HG03064 (cell line): ENCODE measurements around the gene PALM.
"Not testable (repeated sequence)": the region's sequence is repeated elsewhere in the genome, so short reads cannot be mapped to it uniquely, and the experiment has no call there.

Experiments
- ATAC-seq: cut with Tn5 transposase; IDR thresholded peaks from one replicate; pipeline ENCODE4 v1.9.1; 2021; ENCODE audit warnings: low read depth; ENCODE audit not compliant: unreplicated experiment

Gene PALM, protein sequence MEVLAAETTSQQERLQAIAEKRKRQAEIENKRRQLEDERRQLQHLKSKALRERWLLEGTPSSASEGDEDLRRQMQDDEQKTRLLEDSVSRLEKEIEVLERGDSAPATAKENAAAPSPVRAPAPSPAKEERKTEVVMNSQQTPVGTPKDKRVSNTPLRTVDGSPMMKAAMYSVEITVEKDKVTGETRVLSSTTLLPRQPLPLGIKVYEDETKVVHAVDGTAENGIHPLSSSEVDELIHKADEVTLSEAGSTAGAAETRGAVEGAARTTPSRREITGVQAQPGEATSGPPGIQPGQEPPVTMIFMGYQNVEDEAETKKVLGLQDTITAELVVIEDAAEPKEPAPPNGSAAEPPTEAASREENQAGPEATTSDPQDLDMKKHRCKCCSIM

DNA sequence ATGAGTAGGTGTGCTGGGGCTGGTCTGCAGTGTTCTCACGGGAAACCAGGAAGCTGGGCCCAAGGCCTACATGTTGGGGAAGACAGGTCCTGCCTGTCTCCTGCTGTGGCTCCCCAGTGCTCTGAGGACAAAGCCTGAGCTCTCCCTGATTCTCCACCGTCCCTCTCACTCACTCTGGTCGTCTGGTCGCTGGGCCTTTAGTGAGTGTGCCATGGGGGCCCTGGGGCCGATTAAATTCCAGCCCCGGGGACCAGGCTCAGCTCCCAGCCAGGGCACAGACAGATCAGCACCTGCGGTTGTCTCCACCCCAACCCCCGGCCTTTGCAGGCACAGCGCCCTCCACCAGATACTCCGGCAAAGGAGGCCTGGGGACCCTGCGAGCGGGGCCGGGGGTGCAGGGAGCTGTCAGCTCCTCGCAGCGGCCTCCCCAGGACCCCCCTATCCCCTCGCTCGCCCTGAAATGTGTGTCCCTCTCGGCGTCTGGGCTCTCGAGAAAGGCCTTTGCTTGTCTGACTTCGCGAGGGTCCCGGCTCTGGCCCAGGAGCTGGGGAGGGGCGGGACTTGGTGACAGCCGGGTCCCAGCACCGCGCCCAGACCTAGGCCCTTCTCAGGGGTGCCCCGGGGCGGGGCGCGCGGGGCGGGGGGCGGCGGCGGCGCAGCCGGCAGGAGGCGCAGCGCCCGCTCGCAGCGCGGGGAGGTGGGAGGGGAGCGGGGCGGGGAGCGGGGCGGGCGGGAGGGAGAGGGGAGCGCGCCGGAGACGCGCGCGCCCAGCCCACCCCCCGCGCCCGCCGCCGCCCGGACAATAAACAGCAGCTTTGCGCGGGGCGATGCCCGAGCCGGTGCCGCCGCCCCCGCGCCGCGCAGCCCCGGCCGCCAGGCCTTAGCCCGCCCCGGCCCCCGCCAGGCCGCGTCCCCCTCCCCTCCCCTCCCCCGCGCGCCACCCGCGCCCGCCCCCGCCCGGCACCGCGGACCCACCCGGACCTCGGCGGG lies at the start of gene PALM:
Gene PALM, plus strand, starts transcription at position 782 of the 990 bp plus-strand sequence. CDS start 212 bp downstream, outside the sequence.
- ATAC-seq: no peak

DNA sequence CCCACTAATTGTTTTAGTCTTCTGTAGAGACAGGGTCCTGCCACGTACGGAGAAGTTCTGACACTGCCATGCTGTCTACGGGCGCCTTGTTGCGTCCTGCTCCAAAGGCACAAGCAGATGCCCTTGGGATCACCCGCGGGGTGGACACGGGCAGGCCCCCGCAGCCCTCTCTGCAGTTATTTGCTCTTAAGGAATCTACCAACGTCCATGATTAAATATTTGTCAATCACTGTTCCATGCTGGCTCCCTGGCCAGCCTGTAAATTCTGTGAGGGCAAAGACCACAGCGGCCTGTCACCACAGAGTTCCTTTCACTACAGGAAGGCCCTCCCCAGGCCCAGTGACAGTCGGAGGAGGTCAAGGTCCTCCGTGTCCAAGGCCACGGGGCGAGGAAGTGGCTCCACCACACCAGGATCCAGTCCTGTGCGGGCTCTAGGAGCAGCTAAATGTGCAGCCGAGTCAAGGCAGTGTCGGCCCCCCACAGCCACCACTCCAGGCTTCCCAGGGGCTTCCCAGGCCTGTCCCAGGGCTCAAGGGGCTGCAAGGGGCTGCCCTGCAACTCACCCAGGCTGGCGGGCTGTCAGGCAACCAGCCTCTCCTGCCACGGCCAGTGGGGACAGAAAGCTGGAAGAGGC lies 47.8 kb upstream of the PALM start:
- ATAC-seq: no peak

DNA sequence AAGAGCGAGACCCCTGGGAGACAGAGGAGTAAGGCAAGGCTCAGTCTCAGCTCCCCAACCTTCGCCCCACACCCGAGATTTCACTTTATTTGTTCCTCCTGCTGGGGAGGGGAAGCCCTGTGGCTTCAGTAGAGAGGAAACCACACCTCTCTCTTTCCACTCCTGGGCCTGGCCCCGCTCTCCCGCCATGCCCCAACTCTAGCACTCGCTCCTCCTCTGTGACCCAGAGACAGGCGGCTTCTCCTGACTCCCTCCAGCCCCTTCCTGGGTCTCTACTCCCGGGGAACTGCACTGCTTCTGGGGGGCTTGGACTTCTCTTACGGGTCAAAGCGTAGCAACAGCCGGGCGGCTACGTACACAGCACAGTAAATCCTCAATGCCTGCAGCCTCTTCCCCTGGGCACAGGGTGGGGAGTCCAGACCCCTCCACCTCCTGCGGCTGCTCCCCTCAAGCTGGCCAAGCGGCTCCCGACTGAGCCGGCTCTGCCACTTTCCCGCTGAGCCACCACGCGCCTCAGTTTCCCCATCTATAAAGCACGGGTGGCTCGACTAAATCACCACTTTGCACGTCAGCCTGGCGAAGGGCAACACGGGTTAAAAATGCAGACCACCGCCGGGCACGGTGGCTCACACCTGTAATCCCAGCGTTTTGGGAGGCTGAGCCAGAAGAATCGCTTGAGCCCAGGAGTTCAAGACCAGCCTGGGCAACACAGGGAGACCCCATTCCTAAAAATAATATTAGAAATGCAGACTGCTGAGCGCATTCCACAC lies 47.1 kb upstream of the PALM start:
- no peak for ATAC-seq

DNA sequence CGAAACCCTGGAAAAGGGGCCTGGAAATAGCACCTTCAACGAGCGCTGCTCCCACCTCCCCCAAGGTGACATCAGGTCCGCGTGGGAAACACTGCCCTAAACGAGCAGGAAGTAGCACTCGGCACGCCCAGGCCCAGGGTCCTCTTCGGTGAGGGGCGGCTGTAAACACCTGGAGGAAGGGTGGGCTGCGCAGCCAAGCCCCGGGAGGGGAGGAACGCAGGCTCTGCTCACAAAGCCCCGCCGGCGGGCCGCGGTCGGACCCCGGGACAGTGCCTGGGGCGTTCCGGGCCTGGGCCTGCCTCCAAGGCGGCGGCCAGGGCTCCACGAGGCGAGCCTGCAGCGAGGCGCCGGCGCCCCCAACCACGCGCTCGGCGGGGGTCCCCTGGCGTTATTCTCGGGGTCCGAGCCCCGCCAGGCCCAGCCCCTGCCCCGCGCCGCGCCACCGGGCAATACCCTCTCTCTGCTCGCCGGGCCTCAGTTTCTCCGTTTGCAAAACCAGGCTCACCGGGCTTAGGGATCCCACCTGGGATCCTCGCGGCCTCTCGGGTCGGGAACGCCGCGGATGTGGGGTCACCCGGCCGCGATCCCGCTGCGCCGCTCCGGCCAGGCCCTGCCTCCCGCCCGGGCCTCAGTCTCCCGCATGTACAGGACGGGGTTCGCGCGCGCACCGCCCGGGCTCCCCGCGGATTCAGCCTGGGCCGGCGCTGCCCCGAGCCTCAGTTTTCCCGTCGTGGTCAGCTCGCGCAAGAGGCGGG lies 46.4 kb upstream of the PALM start:
- ATAC-seq: no peak

DNA sequence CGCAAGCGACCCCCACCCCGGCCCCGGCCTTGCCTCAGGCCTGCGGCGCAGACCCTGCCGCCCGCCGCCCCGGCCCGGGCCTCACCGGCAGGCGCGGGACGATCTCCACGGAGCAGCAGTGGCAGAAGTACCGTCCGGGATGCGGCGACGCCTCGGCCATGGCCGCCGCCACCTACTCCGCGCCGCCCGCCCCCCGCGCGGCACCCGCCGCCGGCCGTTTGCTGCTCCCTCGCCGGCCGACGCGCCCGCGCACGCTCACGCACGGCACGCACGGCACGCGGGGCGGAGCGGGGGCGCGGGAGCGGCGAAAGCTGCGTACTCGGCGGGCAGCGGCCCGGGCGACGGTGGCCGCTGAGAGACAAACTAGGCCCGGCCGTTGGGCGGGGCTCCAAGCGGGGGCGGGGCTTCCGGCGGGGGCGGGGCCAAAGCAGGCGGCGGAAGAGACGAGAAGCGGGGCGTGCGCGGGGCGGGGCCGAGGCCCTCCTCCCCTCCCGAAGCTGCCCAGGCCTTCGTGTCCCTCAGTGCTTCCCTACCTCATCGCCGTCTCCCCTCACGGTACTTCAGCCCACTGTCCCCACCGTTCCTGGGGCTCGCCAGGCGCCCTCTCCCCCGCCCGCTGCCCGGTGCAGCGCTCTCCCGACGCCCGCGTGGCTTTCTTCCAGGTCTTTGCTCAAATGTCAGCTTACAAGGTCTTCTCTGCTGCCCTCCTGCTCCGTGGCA lies 45.6 kb upstream of the PALM start, which contains the start of gene RNF126:
Gene RNF126, minus strand, starts transcription at position 253 of the 720 bp plus-strand sequence. Its CDS starts 93 bp downstream, at position 160.
- no peak for ATAC-seq

DNA sequence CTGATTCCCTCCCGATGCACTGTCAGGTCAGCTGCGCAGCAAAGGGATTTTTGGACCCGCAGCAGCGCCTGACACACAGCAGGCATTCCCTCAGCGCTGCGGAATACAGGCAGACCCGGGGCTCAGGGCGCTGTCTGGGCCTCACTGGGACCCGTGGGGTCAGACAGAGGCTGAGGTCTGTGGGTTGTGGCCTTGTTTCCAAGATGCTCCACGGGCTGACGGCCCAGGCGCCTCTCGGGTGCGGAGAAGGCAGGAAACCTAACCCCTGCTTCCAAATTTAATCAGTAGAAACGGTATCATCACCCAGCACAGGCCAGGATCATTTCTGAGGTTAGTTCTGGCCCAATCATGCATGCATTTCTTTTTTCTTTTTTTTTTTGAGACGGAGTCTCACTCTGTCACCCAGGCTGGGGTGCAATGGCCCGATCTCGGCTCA lies 45.0 kb upstream of the PALM start:
- ATAC-seq: no peak

DNA sequence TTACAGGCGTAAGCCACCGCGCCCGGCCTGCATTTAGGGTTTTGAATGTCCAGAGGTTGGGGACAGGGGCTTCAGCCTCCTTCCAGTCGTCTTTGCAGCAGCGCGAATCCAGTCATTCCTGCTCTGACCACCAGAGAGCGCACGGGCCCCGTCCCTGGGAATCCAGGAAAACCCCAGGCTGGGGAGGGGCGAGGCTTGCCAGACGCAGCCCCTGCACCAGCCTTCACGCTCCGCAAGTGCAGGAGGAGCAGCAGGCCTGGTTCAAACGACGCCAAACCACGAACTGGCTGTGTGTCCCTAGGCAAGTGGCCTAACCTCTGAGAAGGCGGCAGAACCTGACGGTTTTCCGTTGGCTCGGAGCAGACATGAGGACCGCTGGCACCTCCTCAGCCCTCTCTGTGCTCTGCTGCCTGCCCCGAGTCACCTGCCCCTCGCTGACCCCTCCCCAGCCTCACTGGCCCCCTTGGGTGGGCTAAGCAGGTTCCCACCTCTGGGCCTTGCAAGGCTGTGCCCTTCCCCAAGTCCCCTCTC lies 43.8 kb upstream of the PALM start:
- ATAC-seq: no peak

DNA sequence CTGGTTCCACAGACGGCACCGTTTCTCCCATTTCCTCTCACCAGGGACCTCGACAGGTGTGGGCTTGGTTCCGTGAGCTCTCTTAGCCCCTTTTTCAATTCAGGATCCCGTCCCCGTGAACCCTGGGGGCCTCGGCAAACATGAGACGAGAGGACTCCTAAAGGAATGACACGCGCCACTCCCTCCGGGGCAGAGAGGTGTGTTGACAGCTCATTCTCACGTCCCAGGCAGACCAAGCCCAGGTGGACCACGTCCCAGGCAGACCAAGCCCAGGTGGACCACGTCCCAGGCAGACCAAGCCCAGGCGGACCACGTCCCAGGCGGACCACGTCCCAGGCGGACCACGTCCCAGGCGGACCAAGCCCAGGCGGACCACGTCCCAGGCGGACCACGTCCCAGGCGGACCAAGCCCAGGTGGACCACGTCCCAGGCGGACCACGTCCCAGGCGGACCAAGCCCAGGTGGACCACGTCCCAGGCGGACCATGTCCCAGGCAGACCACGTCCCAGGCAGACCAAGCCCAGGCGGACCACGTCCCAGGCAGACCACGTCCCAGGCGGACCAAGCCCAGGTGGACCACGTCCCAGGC lies 41.7 kb upstream of the PALM start:
- not testable (repeated sequence) for ATAC-seq

DNA sequence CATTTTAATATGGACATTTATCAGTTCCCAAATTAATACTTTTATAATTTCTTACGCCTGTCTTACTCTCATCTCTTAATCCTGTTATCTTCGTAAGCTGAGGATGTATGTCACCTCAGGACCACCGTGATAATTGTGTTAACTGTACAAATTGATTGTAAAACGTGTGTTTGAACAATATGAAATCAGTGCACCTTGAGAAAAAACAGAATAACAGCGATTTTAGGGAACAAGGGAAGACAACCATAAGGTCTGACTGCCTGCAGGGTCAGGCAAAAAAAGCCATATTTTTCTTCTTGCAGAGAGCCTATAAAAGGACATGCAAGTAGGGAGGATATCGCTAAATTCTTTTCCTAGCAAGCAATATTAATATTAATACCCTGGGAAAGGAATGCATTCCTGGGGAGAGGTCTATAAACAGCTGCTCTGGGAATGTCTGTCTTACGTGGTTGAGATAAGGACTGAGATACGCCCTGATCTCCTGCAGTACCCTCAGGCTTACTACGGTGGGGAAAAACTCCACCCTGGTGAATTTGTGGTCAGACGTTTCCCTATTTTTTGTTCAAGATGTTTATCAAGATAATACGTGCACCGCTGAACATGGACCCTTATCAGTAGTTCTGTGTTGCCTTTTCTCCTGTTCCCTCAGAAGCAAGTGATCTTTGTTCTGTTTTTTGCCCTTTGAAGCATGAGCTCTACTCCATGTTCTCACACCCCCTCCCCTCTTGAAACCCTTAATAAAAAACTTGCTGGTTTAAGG lies 39.9 kb upstream of the PALM start:
- ATAC-seq: not testable (repeated sequence)

DNA sequence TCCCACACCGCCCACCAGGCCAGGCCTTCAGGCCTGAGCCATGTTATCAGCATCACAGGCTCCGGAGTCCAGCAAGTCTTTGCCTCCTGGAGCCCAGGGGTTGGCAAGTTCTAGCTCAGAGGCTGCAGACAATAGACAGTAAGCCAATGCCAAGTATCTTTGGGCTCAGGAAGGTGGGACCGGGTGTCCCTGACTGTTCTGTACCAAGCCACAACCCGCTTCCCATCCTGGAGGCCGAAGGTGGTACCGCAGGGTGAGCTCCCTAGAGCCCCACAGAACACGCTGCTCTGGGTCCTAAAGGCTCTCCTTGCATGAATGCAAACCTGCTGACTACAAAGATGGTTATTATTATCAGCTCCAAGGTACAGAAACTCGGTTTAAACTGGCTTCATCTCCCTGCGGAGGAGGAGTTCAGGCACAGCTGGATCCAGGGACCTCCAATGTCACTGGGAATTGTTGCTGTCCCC lies 38.1 kb upstream of the PALM start:
- ATAC-seq: no peak

DNA sequence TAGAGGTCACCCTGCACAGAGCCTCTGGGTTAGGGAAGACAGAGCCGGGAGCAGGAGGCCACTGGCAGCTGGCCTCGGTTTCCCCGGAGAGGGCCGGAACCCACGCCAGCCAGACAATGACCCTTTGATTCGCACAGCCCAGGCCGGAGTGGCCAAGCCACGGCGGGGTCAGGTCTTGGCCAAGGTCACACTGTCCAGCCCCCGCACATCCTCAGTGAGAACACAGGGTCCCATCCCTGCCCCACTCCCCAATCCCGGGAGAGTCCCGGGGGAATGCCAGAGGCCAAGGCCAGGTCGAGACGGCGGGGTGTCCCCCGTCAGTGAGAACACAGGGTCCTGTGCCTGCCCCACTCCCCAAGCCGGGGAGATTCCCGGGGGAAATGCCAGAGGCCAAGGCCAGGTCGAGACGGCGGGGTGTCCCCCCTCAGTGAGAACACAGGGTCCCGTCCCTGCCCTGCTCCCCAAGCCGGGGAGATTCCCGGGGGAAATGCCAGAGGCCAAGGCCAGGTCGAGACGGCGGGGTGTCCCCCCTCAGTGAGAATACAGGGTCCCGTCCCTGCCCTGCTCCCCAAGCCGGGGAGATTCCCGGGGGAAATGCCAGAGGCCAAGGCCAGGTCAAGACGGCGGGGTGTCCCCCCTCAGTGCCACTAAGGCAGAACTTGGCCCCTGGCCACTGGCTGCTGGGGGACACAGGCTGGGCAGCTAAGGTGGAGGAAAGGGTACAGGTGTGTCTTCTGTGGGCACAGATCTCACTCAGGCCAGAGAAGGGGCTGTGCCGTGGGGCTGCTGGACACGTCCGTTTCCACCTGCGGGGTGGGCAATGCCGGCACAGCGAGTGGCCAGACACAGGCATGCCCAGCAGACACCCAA lies 34.2 kb upstream of the PALM start:
- no peak for ATAC-seq

DNA sequence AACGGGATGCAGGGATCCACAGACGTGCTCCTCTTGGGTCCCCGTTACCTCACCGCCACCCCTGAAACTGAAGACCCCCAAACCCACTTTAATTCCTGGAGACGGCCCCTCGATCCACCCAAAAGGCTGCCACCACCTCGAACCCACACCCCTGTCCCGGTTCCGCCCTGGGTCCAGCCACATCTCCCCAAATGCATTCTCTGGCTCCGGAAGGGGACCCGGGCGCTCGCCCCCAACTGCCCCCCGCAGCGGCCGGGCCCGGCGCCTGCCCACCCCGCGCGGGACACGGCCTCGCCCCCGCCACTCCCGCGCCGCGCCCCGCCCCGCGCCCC lies 32.8 kb upstream of the PALM start:
- no peak for ATAC-seq

DNA sequence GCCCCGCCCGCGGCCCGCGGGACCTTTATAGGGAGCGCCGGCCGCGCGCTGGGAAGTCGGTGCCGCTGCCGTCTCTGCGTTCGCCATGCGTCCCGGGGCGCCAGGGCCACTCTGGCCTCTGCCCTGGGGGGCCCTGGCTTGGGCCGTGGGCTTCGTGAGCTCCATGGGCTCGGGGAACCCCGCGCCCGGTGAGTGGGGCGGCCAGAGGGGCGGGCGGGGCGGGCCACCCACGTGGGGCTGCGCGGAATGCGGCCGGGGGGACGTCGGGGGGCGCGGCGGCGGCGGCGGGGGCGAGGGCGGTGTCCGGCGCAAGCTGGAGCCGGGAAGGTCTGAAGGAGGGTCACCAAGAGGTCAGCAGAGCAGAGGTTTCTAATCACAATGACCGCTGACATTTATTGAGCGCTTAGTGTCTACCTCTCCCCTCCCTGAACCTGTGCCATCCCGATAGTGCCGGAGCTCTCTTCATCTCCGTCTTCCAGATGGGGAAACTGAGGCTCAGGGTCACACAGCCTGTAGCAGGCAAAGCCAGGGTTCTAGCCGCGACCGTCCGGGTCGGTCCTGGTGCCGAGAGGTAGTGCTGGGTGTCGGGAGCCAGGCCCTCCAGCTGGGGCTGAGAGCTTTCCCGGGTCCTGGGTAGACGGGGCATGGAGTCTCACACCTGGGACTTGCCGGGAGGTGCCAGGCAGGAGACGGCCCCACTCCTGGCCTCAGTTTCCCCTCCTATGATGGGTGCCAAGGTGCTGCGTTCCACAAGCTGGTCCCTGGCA lies 32.2 kb upstream of the PALM start, which contains the start of gene FSTL3:
Gene FSTL3, plus strand, starts transcription at position 54 of the 767 bp plus-strand sequence. Its CDS starts 32 bp downstream, at position 86.
- no peak for ATAC-seq

DNA sequence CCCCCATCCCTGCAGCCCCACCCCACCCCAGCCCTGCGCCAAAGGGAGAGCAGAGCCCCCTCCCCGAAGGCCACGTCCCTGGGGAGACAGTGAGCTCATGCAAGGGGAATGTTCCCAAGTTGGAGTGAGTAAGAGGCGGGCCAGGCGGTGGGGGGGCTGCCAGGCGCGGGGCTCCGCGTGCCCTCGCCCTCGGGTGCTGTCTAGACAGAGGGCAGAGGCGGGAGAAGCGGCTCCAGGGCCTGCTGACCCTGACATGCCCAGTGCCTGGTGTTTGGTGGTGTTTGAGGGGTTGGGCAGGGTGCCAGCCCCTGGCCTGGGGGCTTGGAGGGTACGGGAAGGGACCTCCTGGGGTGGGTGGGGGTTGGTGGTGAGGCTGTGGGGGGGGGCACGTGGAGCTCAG lies 31.5 kb upstream of the PALM start:
- ATAC-seq: no peak

DNA sequence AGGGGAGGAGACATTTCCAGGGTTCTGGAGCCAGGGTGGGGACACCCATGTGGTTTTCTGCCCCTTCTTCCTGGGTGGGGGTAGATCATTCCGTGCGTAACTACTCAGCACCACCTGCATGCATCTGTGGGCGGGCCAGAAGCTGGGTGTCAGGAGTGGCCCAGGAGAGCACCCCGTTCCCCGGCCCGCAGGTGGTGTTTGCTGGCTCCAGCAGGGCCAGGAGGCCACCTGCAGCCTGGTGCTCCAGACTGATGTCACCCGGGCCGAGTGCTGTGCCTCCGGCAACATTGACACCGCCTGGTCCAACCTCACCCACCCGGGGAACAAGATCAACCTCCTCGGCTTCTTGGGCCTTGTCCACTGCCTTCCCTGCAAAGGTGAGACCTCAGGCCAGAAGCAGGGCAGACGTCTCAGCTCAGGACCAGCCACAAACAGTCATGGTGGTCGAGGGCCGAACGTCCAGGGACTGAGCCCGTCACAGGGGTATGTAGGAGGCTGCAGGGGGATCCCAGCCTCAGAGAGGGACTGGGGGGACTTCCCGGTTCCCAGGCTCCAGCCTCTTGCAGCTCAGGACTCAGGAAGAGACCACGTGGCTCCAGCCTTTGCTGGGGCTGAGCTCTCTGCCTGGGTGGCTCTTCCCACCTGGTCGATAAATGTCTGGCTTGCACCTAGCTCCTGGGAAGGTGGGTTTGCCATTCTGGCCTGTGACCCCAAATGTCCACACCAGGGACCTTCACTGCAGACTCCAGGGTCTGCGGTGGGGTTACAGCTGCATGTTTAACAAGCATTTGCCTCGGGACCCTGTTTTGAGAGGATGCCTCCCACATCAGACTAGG lies 30.9 kb upstream of the PALM start:
- ATAC-seq: no peak
